Right ventricle myocardium superior (tissue), 1 donor: ENCODE measurements around the gene SCART1. TPM values are rescaled to one million over a fixed set of nuclear protein-coding genes. Genes with fewer than 3 reads are reported as not detected.

ENCODE experiments used
- ATAC-seq: fragments of 200-7000 bp; cut with Tn5 transposase; one replicate; pipeline ENCODE4 v1.9.1; 2020; ENCODE audit warnings: mild to moderate bottlenecking; ENCODE audit not compliant: poor library complexity
- DNase-seq: peaks from one replicate; pipeline ENCODE4 v3.0.0-alpha.2; 2020
- intact Hi-C: fragments of 100-400 bp; cut with DNase I; formaldehyde crosslinking; loops from one replicate; pipeline ENCODE4 v1.11.2; 2022
- total RNA-seq: library from RNA; stranded (reverse); fragmentation: NEBNext Ultra II Directional; extraction: Animal tissue kit (Norgen Biotek cat#: 25700); gene quantifications from one replicate; pipeline ENCODE4 v1.2.1, GENCODE V29; 2021
- donor health status: DM: no; HTN: yes; CAD: no; lungs with severe emphysema.

Gene SCART1
- total RNA-seq, 1 donor from 2014 or later: 0.51 TPM

GRCh38 chr10:133446979-133447378, 6.8 kb upstream of the SCART1 start:
- intact Hi-C loops: no loop called here
- DNase-seq (no peak), ATAC-seq (no peak)

GRCh38 chr10:133448120-133448519, 5.6 kb upstream of the SCART1 start:
- ATAC-seq (no peak), DNase-seq (no peak)
- intact Hi-C loops: no loop called here

GRCh38 chr10:133451346-133451745, 2.4 kb upstream of the SCART1 start:
- ATAC-seq (no peak), DNase-seq (no peak)
- intact Hi-C loops: no loop called here

GRCh38 chr10:133452453-133452852, 1.3 kb upstream of the SCART1 start:
- DNase-seq (no peak), ATAC-seq (no peak)
- intact Hi-C loops: no loop called here

- intact Hi-C loops: no loop called here
- DNase-seq: no peak
- no peak for ATAC-seq
Measured at GRCh38 chr10:133454204-133454893, 604 bp downstream of the SCART1 start.

GRCh38 chr10:133455196-133455595, 1.5 kb downstream of the SCART1 start:
- intact Hi-C loops: no loop called here
- DNase-seq (no peak), ATAC-seq (no peak)

GRCh38 chr10:133455611-133456031, 1.9 kb downstream of the SCART1 start:
- intact Hi-C loops: no loop called here
- DNase-seq: no peak
- no peak for ATAC-seq

GRCh38 chr10:133456041-133456951, 2.6 kb downstream of the SCART1 start:
- ATAC-seq (no peak), DNase-seq (no peak)
- intact Hi-C loops: no loop called here

- ATAC-seq (no peak), DNase-seq (no peak)
- intact Hi-C loops: no loop called here
Measured at GRCh38 chr10:133457100-133457841, 3.5 kb downstream of the SCART1 start.

GRCh38 chr10:133458021-133458709, 4.4 kb downstream of the SCART1 start:
- ATAC-seq: no peak
- DNase-seq: no peak
- intact Hi-C loops: no loop called here

GRCh38 chr10:133458710-133459453, 5.1 kb downstream of the SCART1 start:
- ATAC-seq (no peak), DNase-seq (no peak)
- intact Hi-C loops: no loop called here

- intact Hi-C loops: no loop called here
- no peak for ATAC-seq
- DNase-seq: no peak
Measured at GRCh38 chr10:133459454-133460207, 5.9 kb downstream of the SCART1 start.

- DNase-seq: no peak
- intact Hi-C loops: no loop called here
- ATAC-seq: no peak
Measured at GRCh38 chr10:133460208-133460769, 6.5 kb downstream of the SCART1 start.

GRCh38 chr10:133461027-133461426, 7.3 kb downstream of the SCART1 start:
- no peak for DNase-seq
- ATAC-seq: no peak
- intact Hi-C loops: no loop called here

GRCh38 chr10:133461841-133462240, 8.1 kb downstream of the SCART1 start:
- intact Hi-C loops: no loop called here
- DNase-seq: no peak
- ATAC-seq: no peak

GRCh38 chr10:133462512-133463305, 9.0 kb downstream of the SCART1 start:
- intact Hi-C loops: no loop called here
- DNase-seq (no peak), ATAC-seq (no peak)
